HepG2 (cell line): ENCODE measurements around the gene C16orf54. TPM values are rescaled to one million over a fixed set of nuclear protein-coding genes. Genes with fewer than 3 reads are reported as not detected.

Experiments
- ATF1 ChIP-seq: IDR thresholded peaks from 2 replicates; pipeline ENCODE4 v1.6.1; 2016; ENCODE audit warnings: mild to moderate bottlenecking, control low read depth
- ATM ChIP-seq: fragments of 450-650 bp; IDR thresholded peaks from 2 replicates; pipeline ENCODE4 v1.7.1; 2017; ENCODE audit warnings: mild to moderate bottlenecking, borderline replicate concordance
- ELF3 ChIP-seq: IDR thresholded peaks from 2 replicates; pipeline ENCODE4 v1.6.1; 2016; ENCODE audit warnings: missing genetic modification reagents, missing compliant biosample characterization
- FOXJ3 ChIP-seq: sonication (generic); formaldehyde crosslinking; IDR thresholded peaks from 2 replicates; pipeline ENCODE4 v1.4.0; 2020; ENCODE audit warnings: missing genetic modification reagents, mild to moderate bottlenecking, borderline replicate concordance
- GMEB1 ChIP-seq: sonication (generic); formaldehyde crosslinking; IDR thresholded peaks from 2 replicates; pipeline ENCODE4 v1.5.1; 2020; ENCODE audit warnings: missing genetic modification reagents, mild to moderate bottlenecking, borderline replicate concordance
- KLF12 ChIP-seq: sonication (generic); formaldehyde crosslinking; IDR thresholded peaks from 2 replicates; pipeline ENCODE4 v1.4.0; 2020; ENCODE audit warnings: missing genetic modification reagents, borderline replicate concordance
- NCOA1 ChIP-seq: sonication (generic); formaldehyde crosslinking; IDR thresholded peaks from 2 replicates; pipeline ENCODE4 v1.9.0; 2021; ENCODE audit warnings: missing genetic modification reagents
- PHF5A ChIP-seq: IDR thresholded peaks from one replicate; pipeline ENCODE4 v1.6.1; 2018; ENCODE audit warnings: low read depth, missing genetic modification reagents; ENCODE audit not compliant: unreplicated experiment
- POLR2AphosphoS2 ChIP-seq: IDR thresholded peaks from 2 replicates; pipeline ENCODE4 v1.6.1; 2011; ENCODE audit warnings: low read depth, low read length, improper control_type of control experiment
- RBM22 ChIP-seq: fragments of 200-400 bp; formaldehyde crosslinking; optimal IDR thresholded peaks from 2 replicates; pipeline ENCODE3; 2017; ENCODE audit warnings: mild to moderate bottlenecking, low read length, moderate library complexity
- SNAI1 ChIP-seq: sonication (generic); formaldehyde crosslinking; IDR thresholded peaks from 2 replicates; pipeline ENCODE4 v1.5.0; 2020; ENCODE audit warnings: mild to moderate bottlenecking, missing genetic modification reagents, borderline replicate concordance
- TOE1 ChIP-seq: sonication (generic); formaldehyde crosslinking; IDR thresholded peaks from 2 replicates; pipeline ENCODE4 v1.4.0; 2020; ENCODE audit warnings: mild to moderate bottlenecking, missing genetic modification reagents
- ZBTB7B ChIP-seq: sonication (generic); formaldehyde crosslinking; IDR thresholded peaks from 2 replicates; pipeline ENCODE4 v1.4.0; 2020; ENCODE audit warnings: missing genetic modification reagents
- ZMYM4 ChIP-seq: sonication (generic); formaldehyde crosslinking; IDR thresholded peaks from 2 replicates; pipeline ENCODE4 v1.8.1; 2023; ENCODE audit warnings: mild to moderate bottlenecking, missing genetic modification reagents
- ZNF225 ChIP-seq: sonication (generic); formaldehyde crosslinking; IDR thresholded peaks from 2 replicates; pipeline ENCODE4 v1.4.0; 2020; ENCODE audit warnings: mild to moderate bottlenecking, missing genetic modification reagents
- ZNF275 ChIP-seq: sonication (generic); formaldehyde crosslinking; IDR thresholded peaks from 2 replicates; pipeline ENCODE4 v1.8.0; 2022; ENCODE audit warnings: missing genetic modification reagents, mild to moderate bottlenecking, inconsistent platforms, borderline replicate concordance
- ZNF501 ChIP-seq: sonication (generic); formaldehyde crosslinking; IDR thresholded peaks from 2 replicates; pipeline ENCODE4 v1.5.1; 2020; ENCODE audit warnings: mild to moderate bottlenecking, moderate library complexity, missing genetic modification reagents
- ZNF598 ChIP-seq: sonication (generic); formaldehyde crosslinking; IDR thresholded peaks from 2 replicates; pipeline ENCODE4 v1.5.1; 2020; ENCODE audit warnings: mild to moderate bottlenecking, missing genetic modification reagents, borderline replicate concordance
- ZNF710 ChIP-seq: sonication (generic); formaldehyde crosslinking; IDR thresholded peaks from 2 replicates; pipeline ENCODE4 v1.5.0; 2020; ENCODE audit warnings: mild to moderate bottlenecking, missing genetic modification reagents, borderline replicate concordance
- ZNF724P ChIP-seq: sonication (generic); formaldehyde crosslinking; IDR thresholded peaks from 2 replicates; pipeline ENCODE4 v1.8.0; 2022; ENCODE audit warnings: missing genetic modification reagents, borderline replicate concordance
- ZNF780A ChIP-seq: sonication (generic); formaldehyde crosslinking; IDR thresholded peaks from 2 replicates; pipeline ENCODE4 v1.8.0; 2022; ENCODE audit warnings: mild to moderate bottlenecking, missing genetic modification reagents, moderate library complexity
- polyA plus RNA-seq, 8 experiments: library from polyadenylated mRNA; depleted of rRNA in 3 of 8; stranded (reverse) in 7 of 8; unstranded in 1 of 8; fragments of >200 nt; fragmentation: Illumina TruSeq in 4 of 8; extraction: Trizol in 4 of 8; gene quantifications; 2 replicates each; pipeline versions ENCODE4 v1.2.1 to v1.2.3, GENCODE V29; 2011 to 2016; ENCODE audit warnings: low read depth in 4 of 8, missing spikeins in 1 of 8, mixed read lengths in 1 of 8; ENCODE audit not compliant: insufficient read depth in 1 of 8
- total RNA-seq, 5 experiments: library from RNA; depleted of rRNA; stranded (reverse); fragments of >200 nt; fragmentation: Illumina TruSeq; extraction: Trizol; gene quantifications; 2 replicates each; pipeline ENCODE4 v1.2.3, GENCODE V29; 2016; ENCODE audit warnings: low read depth in 1 of 5
- TF ChIP-seq, protein P1 (sequence below): sonication (generic); formaldehyde crosslinking; IDR thresholded peaks from 2 replicates; pipeline ENCODE4 v1.9.0; 2021; ENCODE audit warnings: missing genetic modification reagents, mild to moderate bottlenecking, borderline replicate concordance

The C16orf54 gene
- total and polyA plus RNA-seq, 2 of the 13 experiments (the other 11 are each of a cell fraction or from before 2014, with no cell fraction given): not detected

GRCh38 chr16:29765167-29766032 lies 19.6 kb upstream of the C16orf54 start (continued):
- peak; percentile 97 for TF ChIP-seq ZNF710 (CRISPR knock-in tag)
- TF ChIP-seq NCOA1 (CRISPR knock-in tag): peak; percentile 67; the same call in 1 of the 2 replicates
- TF ChIP-seq, protein P1, sequence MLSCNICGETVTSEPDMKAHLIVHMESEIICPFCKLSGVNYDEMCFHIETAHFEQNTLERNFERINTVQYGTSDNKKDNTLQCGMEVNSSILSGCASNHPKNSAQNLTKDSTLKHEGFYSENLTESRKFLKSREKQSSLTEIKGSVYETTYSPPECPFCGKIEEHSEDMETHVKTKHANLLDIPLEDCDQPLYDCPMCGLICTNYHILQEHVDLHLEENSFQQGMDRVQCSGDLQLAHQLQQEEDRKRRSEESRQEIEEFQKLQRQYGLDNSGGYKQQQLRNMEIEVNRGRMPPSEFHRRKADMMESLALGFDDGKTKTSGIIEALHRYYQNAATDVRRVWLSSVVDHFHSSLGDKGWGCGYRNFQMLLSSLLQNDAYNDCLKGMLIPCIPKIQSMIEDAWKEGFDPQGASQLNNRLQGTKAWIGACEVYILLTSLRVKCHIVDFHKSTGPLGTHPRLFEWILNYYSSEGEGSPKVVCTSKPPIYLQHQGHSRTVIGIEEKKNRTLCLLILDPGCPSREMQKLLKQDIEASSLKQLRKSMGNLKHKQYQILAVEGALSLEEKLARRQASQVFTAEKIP (CRISPR knock-in tag): no peak; the same call in 1 of the 2 replicates
- TF ChIP-seq ATF1: peak; percentile 63
- no peak for TF ChIP-seq RBM22
- TF ChIP-seq ZNF501: peak; percentile 94
- peak; percentile 80; the same call in 1 of the 2 replicates for TF ChIP-seq ELF3 (CRISPR knock-in tag)
- peak; percentile 81; the same call in 1 of the 2 replicates for TF ChIP-seq ZNF724P
- TF ChIP-seq FOXJ3: peak; percentile 95
- no peak for TF ChIP-seq ATM
- TF ChIP-seq ZMYM4: peak; percentile 91
- peak; percentile 67; the same call in 1 of the 2 replicates for TF ChIP-seq GMEB1 (CRISPR knock-in tag)
- peak; percentile 62; the same call in 1 of the 2 replicates for TF ChIP-seq TOE1
- TF ChIP-seq SNAI1 (CRISPR knock-in tag): peak; percentile 92; the same call in 1 of the 2 replicates
- peak; percentile 98 for TF ChIP-seq ZBTB7B
- TF ChIP-seq ZNF225 (CRISPR knock-in tag): 0 out of 2 replicates have a peak, but pooled peaks have one; percentile 44
- 0 out of 2 replicates have a peak, but pooled peaks have one; percentile 81 for TF ChIP-seq ZNF275
- no peak for TF ChIP-seq ZNF780A
- TF ChIP-seq ZNF598 (CRISPR knock-in tag): peak; percentile 98; the same call in 1 of the 2 replicates
- TF ChIP-seq PHF5A: peak; percentile 56
- TF ChIP-seq KLF12 (CRISPR knock-in tag): peak; percentile 100
- TF ChIP-seq POLR2AphosphoS2: no peak
